Heart right ventricle (tissue), 16 donors: ENCODE results near the gene NAA15. TPM values are rescaled to one million over a fixed set of nuclear protein-coding genes. Genes with fewer than 3 reads are reported as not detected.
"Not testable (repeated sequence)": the region's sequence is repeated elsewhere in the genome, so short reads cannot be mapped to it uniquely, and the experiment has no call there.

Experiments used
- ATAC-seq, 8 donors: fragments of 200-7000 bp; cut with Tn5 transposase; one replicate each; pipeline ENCODE4 v1.9.1; 2020; ENCODE audit warnings: mild to moderate bottlenecking in 8 of 8, moderate library complexity in 8 of 8, moderate number of reproducible peaks in 1 of 8
- DNase-seq, 2 donors: peaks; one replicate each; pipeline ENCODE4 v3.0.0-alpha.2; 2020
- H3K27ac ChIP-seq, 10 donors: fragments of 200-600 bp; sonication (generic) in 2 of 10; one replicate each; pipeline versions ENCODE4 v1.5.0 to v1.8.0; 2020 to 2022; ENCODE audit warnings: mild to moderate bottlenecking in 3 of 10
- H3K27me3 ChIP-seq, 7 donors: fragments of 200-600 bp; one replicate each; pipeline ENCODE4 v1.8.0; 2021 to 2022; ENCODE audit warnings: mild to moderate bottlenecking in 2 of 7
- H3K36me3 ChIP-seq, 9 donors: fragments of 200-600 bp; sonication (generic) in 1 of 9; one replicate each; pipeline versions ENCODE4 v1.5.0 to v1.8.0; 2020 to 2022; ENCODE audit warnings: mild to moderate bottlenecking in 2 of 9
- H3K4me1 ChIP-seq, 9 donors: fragments of 200-600 bp; sonication (generic) in 1 of 9; one replicate each; pipeline versions ENCODE4 v1.5.0 to v1.8.0; 2020 to 2022; ENCODE audit warnings: mild to moderate bottlenecking in 4 of 9
- H3K4me3 ChIP-seq, 10 donors: fragments of 200-600 bp; sonication (generic) in 2 of 10; one replicate each; pipeline versions ENCODE4 v1.5.0 to v1.8.0; 2020 to 2022; ENCODE audit warnings: mild to moderate bottlenecking in 7 of 10, moderate library complexity in 2 of 10
- H3K9me3 ChIP-seq, 11 donors: fragments of 200-600 bp in 10 of 11; sonication (generic) in 2 of 11; one replicate each; pipeline versions ENCODE4 v1.5.0 to v1.8.0; 2013 to 2022; ENCODE audit warnings: mild to moderate bottlenecking in 2 of 11, control low read depth in 1 of 11, moderate library complexity in 1 of 11
- whole genome bisulfite sequencing, 2 donors: extraction: QIAGEN DNeasy Blood & Tissue Kit; methylation state at CpG; one replicate each; pipeline ENCODE4 v1.1.7; 2013; ENCODE audit warnings: inconsistent platforms in 1 of 2; 5-methylcytosine and 5-hydroxymethylcytosine counted together
- intact Hi-C, 10 donors: fragments of 100-400 bp; cut with DNase I; formaldehyde crosslinking; loops; one replicate each; pipeline versions ENCODE4 v1.11.1 to v1.14.2; 2022
- polyA plus RNA-seq, 2 donors: library from polyadenylated mRNA; stranded (reverse); fragments of 200-250 nt; gene quantifications; one replicate each; pipeline ENCODE4 v1.2.3, GENCODE V29; 2013
- total RNA-seq, 10 donors: library from RNA; stranded (reverse); fragmentation: NEBNext Ultra II Directional in 3 of 10; extraction: Animal tissue kit (Norgen Biotek cat#: 25700) in 3 of 10; gene quantifications; one replicate each; pipeline versions ENCODE4 v1.2.1 to v1.2.4, GENCODE V29; 2021 to 2023
- TF ChIP-seq, protein P1 (sequence below), 9 donors: fragments of 200-600 bp; sonication (generic) in 2 of 9; IDR thresholded peaks; one replicate each; pipeline versions ENCODE4 v1.5.0 to v1.8.0; 2021 to 2022; ENCODE audit warnings: antibody characterized with exemption in 9 of 9, mild to moderate bottlenecking in 5 of 9, moderate library complexity in 1 of 9
- donor health status: Arrhythmogenic right ventricular cardiomyopathy.
- donor health status: ischemic (EF 13 %, LVEDD 7.1; RV severe dilation, severe dysfunction).
- donor health status: healthy with polysubstance abuse.
- donor health status: DM: no; HTN: yes; CAD: no.
- donor health status: DM: no; HTN: no; CAD: no.
- donor health status: ischemic (EF 25% LVEDD 6.9; RV normal size, moderate dysfunction).
- donor health status: ischemic (EF 25% LVEDD 5.7; RV mildly dilated, moderate dysfunction).
- donor health status: healthy.
- donor health status: DM: yes; HTN: yes; CAD: no.
- donor health status: Ischemic cardiomyopathy.
- donor health status: ischemic (EF 35%, LVEDD 5.7; RV mildly dilated, moderate dysfunction).
- donor health status: nonischemic (EF 11% LVEDD 7.7; RV severe dilation, severe dysfunction).
- donor health status: DM: yes; HTN: yes; CAD: no.
- donor health status: PGD.
- donor health status: ischemic (EF 29% LVEDD 5.4; RV normal size, mild dysfunction).
- donor health status: nonischemic (EF 23%, LVEDD 6.1; RV moderate dilation, normal function).

NAA15 gene
- total and polyA plus RNA-seq, 12 donors, result 8.2 to 45.4 (median 33.4) TPM

DNA sequence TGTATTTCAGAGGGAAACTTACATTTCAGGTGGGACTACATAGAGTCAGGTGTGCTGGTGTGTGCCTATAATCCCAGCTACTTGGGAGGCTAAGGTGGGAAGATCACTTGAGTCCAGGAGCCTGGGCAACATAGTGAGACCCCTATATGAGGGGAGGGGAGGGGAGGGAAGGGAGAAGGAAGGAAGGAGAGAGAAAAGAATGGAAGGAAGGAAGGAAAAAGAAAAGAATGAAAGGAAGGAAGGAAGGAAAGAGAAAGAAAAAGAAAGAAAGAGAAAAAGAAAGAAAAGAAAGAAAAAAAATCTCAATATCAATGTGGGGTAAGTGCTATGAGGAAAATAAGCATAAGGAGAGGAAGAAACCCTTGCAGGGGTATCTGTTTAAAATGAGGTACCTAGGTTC, 109.0 kb downstream of the NAA15 start:
- no peak for DNase-seq
- H3K4me3 ChIP-seq, result no peak overlapping the region
- no peak overlapping the region for H3K27ac ChIP-seq
- TF ChIP-seq, protein P1, sequence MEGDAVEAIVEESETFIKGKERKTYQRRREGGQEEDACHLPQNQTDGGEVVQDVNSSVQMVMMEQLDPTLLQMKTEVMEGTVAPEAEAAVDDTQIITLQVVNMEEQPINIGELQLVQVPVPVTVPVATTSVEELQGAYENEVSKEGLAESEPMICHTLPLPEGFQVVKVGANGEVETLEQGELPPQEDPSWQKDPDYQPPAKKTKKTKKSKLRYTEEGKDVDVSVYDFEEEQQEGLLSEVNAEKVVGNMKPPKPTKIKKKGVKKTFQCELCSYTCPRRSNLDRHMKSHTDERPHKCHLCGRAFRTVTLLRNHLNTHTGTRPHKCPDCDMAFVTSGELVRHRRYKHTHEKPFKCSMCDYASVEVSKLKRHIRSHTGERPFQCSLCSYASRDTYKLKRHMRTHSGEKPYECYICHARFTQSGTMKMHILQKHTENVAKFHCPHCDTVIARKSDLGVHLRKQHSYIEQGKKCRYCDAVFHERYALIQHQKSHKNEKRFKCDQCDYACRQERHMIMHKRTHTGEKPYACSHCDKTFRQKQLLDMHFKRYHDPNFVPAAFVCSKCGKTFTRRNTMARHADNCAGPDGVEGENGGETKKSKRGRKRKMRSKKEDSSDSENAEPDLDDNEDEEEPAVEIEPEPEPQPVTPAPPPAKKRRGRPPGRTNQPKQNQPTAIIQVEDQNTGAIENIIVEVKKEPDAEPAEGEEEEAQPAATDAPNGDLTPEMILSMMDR (IDR thresholded peaks at IDR 0.05), result no peak
- H3K27me3 ChIP-seq, result no peaks in the 10 kb centered on the region
- peaks cover 0 to 16% (median 0%) of the 10 kb centered on the region in 11 donors for H3K9me3 ChIP-seq
- ATAC-seq, result no peak
- H3K36me3 ChIP-seq, result no peaks in the 10 kb centered on the region
- H3K4me1 ChIP-seq, result no peaks in the 10 kb centered on the region
- intact Hi-C loops, result loop anchor here in 7 of 10 donors (5.0 to 10.0 kb wide), 5 partner anchors 94 to 224 kb away; no protein-coding TSS in a partner anchor

- peaks cover 0 to 17% (median 0%) of the 10 kb centered on the region in 11 donors for H3K9me3 ChIP-seq
- H3K27ac ChIP-seq, H3K27me3 ChIP-seq, H3K4me3 ChIP-seq, ATAC-seq, H3K36me3 ChIP-seq, DNase-seq: not testable (repeated sequence)
- H3K4me1 ChIP-seq, result peaks cover 0 to 19% (median 8%) of the 10 kb centered on the region in 9 donors
- WGBS, 2 donors, result 93 to 95% methylated on average over 8 of the region's 8 CpGs
- intact Hi-C loops, result loop anchor here in 8 of 10 donors (5.0 to 10.0 kb wide), 6 partner anchors 38 to 220 kb away; partner anchors contain the start of gene RAB33B (in 2 of the 8)
Observed at GRCh38 chr4:139414671-139415210, 113.4 kb downstream of the NAA15 start.

DNA sequence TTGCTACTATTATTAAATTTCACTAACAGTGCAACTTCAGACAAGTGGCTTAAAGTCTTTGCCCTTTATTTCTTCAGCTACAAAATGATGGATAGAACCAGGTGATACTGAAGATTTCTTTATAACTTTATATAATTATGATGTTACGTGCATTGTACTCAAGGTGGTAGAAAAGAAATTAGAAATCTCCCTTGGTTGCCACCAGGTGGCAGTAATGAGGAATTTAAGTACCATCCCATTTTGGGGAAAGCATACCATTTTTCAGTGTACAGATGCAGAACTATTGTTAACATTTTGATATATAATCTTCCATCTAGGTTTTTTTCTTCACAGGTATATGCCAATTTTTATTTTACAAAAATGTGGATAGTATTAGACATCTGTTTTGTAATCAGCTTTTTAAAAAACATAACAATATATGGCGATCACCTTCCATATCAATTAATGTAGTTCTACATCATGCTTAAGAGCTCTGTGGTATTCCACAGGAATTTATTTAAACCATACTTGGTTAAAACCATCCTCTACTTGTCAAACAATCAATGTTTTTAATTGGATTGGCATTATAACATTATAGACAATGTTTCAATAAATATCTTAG, 114.9 kb downstream of the NAA15 start:
- Histone ChIP-seq H3K27ac (no peak overlapping the region), H3K36me3 (no peaks in the 10 kb centered on the region), H3K4me3 (no peak overlapping the region), H3K4me1 (peaks cover 0 to 26% (median 13%) of the 10 kb centered on the region in 9 donors), H3K27me3 (no peaks in the 10 kb centered on the region), H3K9me3 (peaks cover 0 to 29% (median 0%) of the 10 kb centered on the region in 11 donors)
- TF ChIP-seq, protein P1 (IDR thresholded peaks at IDR 0.05), result peak; percentile 51 to 82 (median 71)
- ATAC-seq, result no peak
- WGBS, 2 donors, result 76 to 81% methylated on average over 2 of the region's 2 CpGs
- DNase-seq, result no peak
- intact Hi-C loops, result loop anchor here in 8 of 10 donors (2.0 to 10.0 kb wide), 8 partner anchors 36 to 219 kb away; partner anchors contain the start of gene RAB33B (in 2 of the 8)

- intact Hi-C loops, result loop anchor here in 8 of 10 donors (2.0 to 10.0 kb wide), 7 partner anchors 33 to 215 kb away; partner anchors contain the start of gene RAB33B (in 2 of the 8)
- H3K27ac ChIP-seq, result peak overlapping the region in 9 of 10 donors; percentile 32 to 83 (median 61)
- no peaks in the 10 kb centered on the region for H3K27me3 ChIP-seq
- H3K36me3 ChIP-seq, result peaks cover 0 to 4% (median 0%) of the 10 kb centered on the region in 9 donors
- DNase-seq, result peak in 1 of 2 donors; percentile 72
- TF ChIP-seq, protein P1 (IDR thresholded peaks at IDR 0.05), result no peak
- H3K4me1 ChIP-seq, result peaks cover 0 to 26% (median 13%) of the 10 kb centered on the region in 9 donors
- no peak overlapping the region for H3K4me3 ChIP-seq
- 45 to 54% methylated on average over 2 of the region's 2 CpGs for WGBS, 2 donors
- peaks cover 0 to 38% (median 5%) of the 10 kb centered on the region in 11 donors for H3K9me3 ChIP-seq
- ATAC-seq, result peak; percentile 62 to 93 (median 89)
Observed at GRCh38 chr4:139419388-139419914, 118.1 kb downstream of the NAA15 start.
